Spleen (tissue), 11 donors: ENCODE results near the gene EPHB1. TPM values are rescaled to one million over a fixed set of nuclear protein-coding genes. Genes with fewer than 3 reads are reported as not detected.
"Not testable (repeated sequence)": the region's sequence is repeated elsewhere in the genome, so short reads cannot be mapped to it uniquely, and the experiment has no call there.

ENCODE experiments used
- DNase-seq: peaks from one replicate; pipeline ENCODE4 v3.0.0-alpha.2; 2020
- H3K27ac ChIP-seq, 8 donors: fragments of 200-600 bp; sonication (generic) in 7 of 8; 1 replicate in 4 of 8; 2 replicates in 4 of 8; pipeline versions ENCODE4 v1.5.0 to v1.8.0; 2016 to 2021; ENCODE audit warnings: inconsistent platforms in 4 of 8, mild to moderate bottlenecking in 4 of 8, moderate library complexity in 1 of 8
- H3K27me3 ChIP-seq, 7 donors: fragments of 200-600 bp; sonication (generic) in 6 of 7; replicated peaks in 1 of 7; 1 replicate in 4 of 7; 2 replicates in 3 of 7; pipeline versions ENCODE4 v1.5.0 to v1.8.0; 2016 to 2021; ENCODE audit warnings: inconsistent platforms in 3 of 7, mild to moderate bottlenecking in 1 of 7
- H3K36me3 ChIP-seq, 6 donors: fragments of 200-600 bp; sonication (generic) in 5 of 6; 1 replicate in 4 of 6; 2 replicates in 2 of 6; pipeline versions ENCODE4 v1.5.0 to v1.8.0; 2016 to 2021; ENCODE audit warnings: inconsistent platforms in 2 of 6
- H3K4me1 ChIP-seq, 6 donors: fragments of 200-600 bp; sonication (generic) in 5 of 6; 1 replicate in 3 of 6; 2 replicates in 3 of 6; pipeline versions ENCODE4 v1.5.0 to v1.8.0; 2016 to 2021; ENCODE audit warnings: inconsistent platforms in 3 of 6
- H3K4me3 ChIP-seq, 8 donors: fragments of 200-600 bp; sonication (generic) in 7 of 8; 1 replicate in 4 of 8; 2 replicates in 4 of 8; pipeline versions ENCODE4 v1.5.0 to v1.8.0; 2016 to 2021; ENCODE audit warnings: inconsistent platforms in 4 of 8, mild to moderate bottlenecking in 4 of 8, moderate library complexity in 2 of 8
- H3K9me3 ChIP-seq, 8 donors: fragments of 200-600 bp; sonication (generic) in 7 of 8; 1 replicate in 4 of 8; 2 replicates in 4 of 8; pipeline versions ENCODE4 v1.5.0 to v1.8.0; 2016 to 2021; ENCODE audit warnings: inconsistent platforms in 4 of 8
- CTCF ChIP-seq, 11 experiments: fragments of 200-600 bp in 7 of 11; fragments of 450-650 bp in 4 of 11; sonication (generic) in 4 of 11; IDR thresholded peaks in 8 of 11; conservative IDR thresholded peaks in 3 of 11; 1 replicate in 7 of 11; 2 replicates in 4 of 11; pipeline versions ENCODE4 v1.4.0 to v1.8.0; 2016 to 2021; ENCODE audit warnings: antibody characterized with exemption in 11 of 11, inconsistent platforms in 4 of 11, mild to moderate bottlenecking in 1 of 11
- POLR2A ChIP-seq, 3 donors: fragments of 450-650 bp; IDR thresholded peaks; one replicate each; pipeline ENCODE4 v1.5.1; 2017; ENCODE audit warnings: antibody characterized with exemption in 3 of 3, mild to moderate bottlenecking in 1 of 3
- POLR2AphosphoS5 ChIP-seq, 3 donors: sonication (generic); formaldehyde crosslinking; IDR thresholded peaks; one replicate each; pipeline ENCODE4 v1.5.1; 2017; ENCODE audit warnings: antibody characterized with exemption in 3 of 3
- WGBS, 5 donors: extraction: QIAGEN DNeasy Blood & Tissue Kit in 3 of 5; methylation state at CpG; one replicate each; pipeline versions ENCODE4 v1.1.5 to v1.1.7; 2013 to 2018; 5-methylcytosine and 5-hydroxymethylcytosine counted together
- intact Hi-C: fragments of 100-400 bp; cut with DNase I; formaldehyde crosslinking; loops from one replicate; pipeline ENCODE4 v1.15.0; 2023; ENCODE audit warnings: low total_unique reads
- polyA plus RNA-seq, 3 donors: library from polyadenylated mRNA; stranded (reverse); fragments of 200-250 nt; gene quantifications; one replicate each; pipeline ENCODE4 v1.2.1, GENCODE V29; 2013
- total RNA-seq, 7 donors: library from RNA; depleted of rRNA in 3 of 7; stranded (reverse); fragments of >200 nt in 3 of 7; fragmentation: NEBNext Ultra II Directional in 4 of 7; extraction: Animal tissue kit (Norgen Biotek cat#: 25700) in 4 of 7; gene quantifications; one replicate each; pipeline versions ENCODE4 v1.1.0 to v1.2.1, GENCODE V29; 2016 to 2021
- donor health status: healthy with polysubstance abuse.
- donor health status: DM: no; HTN: no; CAD: no; lungs with moderate emphysema.
- donor health status: DM: no; HTN: no; CAD: no.
- donor health status: Bipolar disorder and iron deficiency.
- donor health status: healthy.
- donor health status: DM: no; HTN: no; CAD: no.
- donor health status: DM: yes; HTN: yes; CAD: no.

Gene EPHB1
- total and polyA plus RNA-seq, 10 donors = 0.20 to 14.0 (median 3.0) TPM

- 83 to 94% (median 89%) methylated on average over 5 of the region's 5 CpGs for WGBS, 5 donors
- TF ChIP-seq CTCF (IDR thresholded peaks at IDR 0.05 in 8 of 11, conservative IDR thresholded peaks at IDR 0.05 in 3 of 11) (no peak), POLR2A (IDR thresholded peaks at IDR 0.05) (no peak), POLR2AphosphoS5 (IDR thresholded peaks at IDR 0.05) (no peak)
- intact Hi-C loops = no loop called here
Measured at GRCh38 chr3:134775831-134776230, 19.2 kb upstream of the EPHB1 start.

GRCh38 chr3:134776518-134776917 lies 18.5 kb upstream of the EPHB1 start:
- Histone ChIP-seq H3K4me3 (no peak overlapping the region), H3K27ac (no peak overlapping the region), H3K27me3 (no peaks in the 10 kb centered on the region), H3K9me3 (no peaks in the 10 kb centered on the region), H3K36me3 (no peaks in the 10 kb centered on the region), H3K4me1 (no peaks in the 10 kb centered on the region)
- intact Hi-C loops = no loop called here
- DNase-seq = no peak
- 92 to 100% (median 97%) methylated on average over 1 of the region's 1 CpG for WGBS, 5 donors
- TF ChIP-seq POLR2AphosphoS5 (IDR thresholded peaks at IDR 0.05) = no peak
- TF ChIP-seq CTCF (IDR thresholded peaks at IDR 0.05 in 8 of 11, conservative IDR thresholded peaks at IDR 0.05 in 3 of 11) = no peak
- no peak for TF ChIP-seq POLR2A (IDR thresholded peaks at IDR 0.05)

More at GRCh38 chr3:134775831-134776230, 19.2 kb upstream of the EPHB1 start:
- Histone ChIP-seq H3K27me3 (no peaks in the 10 kb centered on the region), H3K4me3 (no peak overlapping the region), H3K36me3 (no peaks in the 10 kb centered on the region), H3K4me1 (no peaks in the 10 kb centered on the region), H3K9me3 (peaks cover 0 to 4% (median 0%) of the 10 kb centered on the region in 8 donors), H3K27ac (no peak overlapping the region)
- DNase-seq = no peak

- no peak for DNase-seq
- no peak overlapping the region for H3K27ac ChIP-seq
- H3K4me3 ChIP-seq = no peak overlapping the region
- no peaks in the 10 kb centered on the region for H3K4me1 ChIP-seq
- H3K27me3 ChIP-seq = no peaks in the 10 kb centered on the region
- H3K9me3 ChIP-seq = no peaks in the 10 kb centered on the region
- TF ChIP-seq CTCF (IDR thresholded peaks at IDR 0.05 in 8 of 11, conservative IDR thresholded peaks at IDR 0.05 in 3 of 11) (no peak), POLR2AphosphoS5 (IDR thresholded peaks at IDR 0.05) (no peak), POLR2A (IDR thresholded peaks at IDR 0.05) (no peak)
- 57 to 69% (median 63%) methylated on average over 5 of the region's 5 CpGs for WGBS, 5 donors
- intact Hi-C loops = no loop called here
- H3K36me3 ChIP-seq = no peaks in the 10 kb centered on the region
Measured at GRCh38 chr3:134777341-134777740, 17.7 kb upstream of the EPHB1 start.

GRCh38 chr3:134788283-134788682 lies 6.8 kb upstream of the EPHB1 start:
- DNase-seq, intact Hi-C loops, H3K9me3 ChIP-seq, H3K4me1 ChIP-seq, H3K27ac ChIP-seq, H3K36me3 ChIP-seq, H3K4me3 ChIP-seq: not testable (repeated sequence)
- WGBS, 5 donors = 81 to 95% (median 86%) methylated on average over 4 of the region's 4 CpGs
- H3K27me3 ChIP-seq = peaks cover 0 to 12% (median 0%) of the 10 kb centered on the region in 7 donors

GRCh38 chr3:134790065-134790464 lies 5.0 kb upstream of the EPHB1 start:
- peaks cover 0 to 6% (median 5%) of the 10 kb centered on the region in 6 donors for H3K4me1 ChIP-seq
- no peak for DNase-seq
- intact Hi-C loops = loop anchor here (5.0 kb wide), 1 partner anchor 1102 kb away; no protein-coding TSS in a partner anchor
- no peaks in the 10 kb centered on the region for H3K9me3 ChIP-seq
- no peak overlapping the region for H3K27ac ChIP-seq
- no peak overlapping the region for H3K4me3 ChIP-seq
- H3K36me3 ChIP-seq = no peaks in the 10 kb centered on the region
- WGBS, 5 donors = 48 to 79% (median 74%) methylated on average over 2 of the region's 2 CpGs
- TF ChIP-seq CTCF (IDR thresholded peaks at IDR 0.05 in 8 of 11, conservative IDR thresholded peaks at IDR 0.05 in 3 of 11) = no peak
- no peak for TF ChIP-seq POLR2A (IDR thresholded peaks at IDR 0.05)
- TF ChIP-seq POLR2AphosphoS5 (IDR thresholded peaks at IDR 0.05) = no peak
- H3K27me3 ChIP-seq = peaks cover 0 to 29% (median 1%) of the 10 kb centered on the region in 7 donors
